NCI-H1694 (cell line): ENCODE measurements around the gene C2orf76.
"Not testable (repeated sequence)": the region's sequence is repeated elsewhere in the genome, so short reads cannot be mapped to it uniquely, and the experiment has no call there.

ENCODE experiments used
- DNase-seq: peaks from one replicate; lab custom pipeline; 2025; lab: John Stamatoyannopoulos, UW

Gene C2orf76

GRCh38 chr2:119377294-119377992 is 10.8 kb upstream of the C2orf76 start:
- no peak for DNase-seq

DNA sequence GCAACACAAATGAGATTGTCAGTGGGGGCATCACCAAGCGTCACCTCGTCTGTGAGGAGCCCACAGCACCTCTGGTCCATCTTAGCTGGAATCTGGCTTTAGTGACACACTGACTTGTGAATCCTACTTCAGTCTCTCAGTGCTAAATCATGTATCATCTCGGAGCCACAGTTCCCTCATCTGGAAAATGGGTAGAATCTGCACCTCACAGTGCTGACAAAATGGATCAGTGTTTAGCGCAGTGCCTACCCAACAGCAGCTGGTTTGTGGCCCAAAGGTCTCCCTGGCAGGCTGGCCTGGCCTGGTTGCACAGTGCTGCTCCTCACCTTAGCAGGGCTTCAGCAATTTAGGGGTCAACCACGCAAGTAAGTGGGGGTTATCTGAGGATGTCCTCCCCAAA is 10.2 kb upstream of the C2orf76 start:
- DNase-seq, result no peak

- DNase-seq, result not testable (repeated sequence)
These were observed 9.8 kb upstream of the C2orf76 start for GRCh38 chr2:119376406-119376805.

GRCh38 chr2:119373907-119374745 is 7.5 kb upstream of the C2orf76 start:
- DNase-seq, result not testable (repeated sequence)

DNA sequence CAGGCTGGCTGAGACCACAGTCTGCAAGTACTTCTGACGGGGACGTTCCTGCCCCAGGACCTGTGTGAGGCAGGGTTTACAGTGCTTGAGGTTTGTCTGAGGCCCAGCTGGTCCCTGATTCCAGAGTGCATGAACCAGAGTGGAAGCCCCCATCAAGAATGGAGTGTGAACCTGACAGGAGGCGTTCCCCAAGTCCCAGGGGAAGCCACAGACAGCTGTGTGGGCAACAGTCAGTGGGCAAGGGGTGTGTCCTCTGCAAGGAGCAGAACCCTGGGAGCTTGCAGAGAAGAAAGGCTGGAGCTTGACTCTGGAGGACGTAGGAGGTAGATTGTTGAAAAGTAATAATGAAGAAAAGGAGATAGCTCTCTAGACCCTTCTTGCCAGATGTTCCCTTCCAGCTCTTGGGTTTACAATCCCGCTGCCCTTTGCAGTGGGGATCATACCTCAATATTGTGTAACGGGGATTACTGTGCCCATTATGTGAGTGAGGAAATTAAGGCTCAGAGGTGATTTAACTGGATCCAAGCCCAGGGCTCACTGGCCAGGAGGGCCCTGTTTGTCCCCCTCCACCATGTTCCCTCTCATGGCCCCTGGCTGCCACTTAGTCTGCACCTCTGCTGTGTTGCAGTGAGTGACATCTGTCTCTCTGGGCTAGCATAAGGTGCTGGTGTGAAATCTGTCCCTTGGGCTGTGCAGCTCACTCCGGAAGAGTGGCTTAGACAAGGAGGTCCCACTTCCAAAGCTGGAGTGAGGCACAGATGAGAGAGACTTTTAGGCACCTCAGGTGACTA is 6.3 kb upstream of the C2orf76 start:
- DNase-seq, result no peak

DNA sequence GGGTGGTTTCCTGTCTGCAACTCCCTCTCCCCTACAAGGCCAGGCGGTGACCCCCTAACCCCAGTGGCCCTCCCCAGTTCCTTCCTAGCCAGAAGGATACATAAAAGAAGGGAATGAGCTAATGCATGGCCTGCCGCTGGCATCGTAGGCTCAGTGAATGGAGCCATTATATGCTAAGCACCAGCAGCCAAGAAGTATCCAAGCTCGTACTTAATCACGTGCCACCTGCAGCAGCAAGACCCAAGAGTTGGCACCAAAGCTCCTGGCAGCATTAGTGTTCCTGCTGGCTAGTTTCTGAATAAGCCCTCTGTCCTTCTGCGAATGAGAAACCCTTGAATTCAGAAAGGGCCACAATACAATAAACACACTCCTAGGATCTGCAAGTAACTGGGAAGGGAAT is 4.5 kb upstream of the C2orf76 start:
- DNase-seq, result no peak

GRCh38 chr2:119369845-119370244 is 3.2 kb upstream of the C2orf76 start:
- DNase-seq, result no peak

DNA sequence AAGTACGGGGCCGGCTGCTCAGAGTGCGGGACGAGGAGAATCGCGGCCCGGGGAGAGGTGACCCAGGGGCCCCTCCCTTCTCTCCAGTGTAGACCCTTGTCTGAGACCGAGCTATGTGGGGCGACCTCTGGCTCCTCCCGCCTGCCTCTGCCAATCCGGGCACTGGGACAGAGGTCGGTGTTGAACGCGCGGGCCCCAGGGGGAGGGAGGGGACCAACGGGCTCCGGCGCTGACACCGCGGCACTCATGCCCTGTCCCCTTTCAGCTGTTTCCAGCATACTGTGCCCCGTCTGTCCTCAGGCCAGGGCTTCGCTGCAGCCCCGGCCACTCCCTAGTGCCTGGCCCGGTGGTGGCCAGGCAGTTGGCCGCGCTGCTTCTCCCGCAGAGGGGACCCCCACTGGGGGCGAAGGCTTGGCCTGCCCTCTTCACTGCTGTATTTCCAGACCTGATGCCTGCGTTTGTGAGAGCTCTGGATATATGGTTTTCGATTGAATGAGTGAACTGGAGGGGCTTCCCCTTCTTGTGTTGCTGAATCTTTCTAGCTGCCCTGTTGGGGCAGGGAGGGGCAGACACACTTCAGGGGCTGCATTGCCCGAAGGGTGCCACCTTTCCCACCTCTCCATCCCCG is 952 bp upstream of the C2orf76 start:
- peak; percentile 11 for DNase-seq

- no peak for DNase-seq
These were observed 429 bp downstream of the C2orf76 start for GRCh38 chr2:119366161-119366648.

- DNase-seq, result no peak
These were observed 1.2 kb downstream of the C2orf76 start for GRCh38 chr2:119365436-119365835.

- DNase-seq, result no peak
These were observed 1.8 kb downstream of the C2orf76 start for GRCh38 chr2:119364798-119365197.

- DNase-seq, result no peak
These were observed 6.1 kb downstream of the C2orf76 start for GRCh38 chr2:119360423-119360966.

- no peak for DNase-seq
These were observed 6.9 kb downstream of the C2orf76 start for GRCh38 chr2:119359774-119360173.

GRCh38 chr2:119354860-119355259 is 11.8 kb downstream of the C2orf76 start:
- no peak for DNase-seq

- peak; percentile 71 for DNase-seq
These were observed 14.3 kb downstream of the C2orf76 start for GRCh38 chr2:119352357-119352756.

DNA sequence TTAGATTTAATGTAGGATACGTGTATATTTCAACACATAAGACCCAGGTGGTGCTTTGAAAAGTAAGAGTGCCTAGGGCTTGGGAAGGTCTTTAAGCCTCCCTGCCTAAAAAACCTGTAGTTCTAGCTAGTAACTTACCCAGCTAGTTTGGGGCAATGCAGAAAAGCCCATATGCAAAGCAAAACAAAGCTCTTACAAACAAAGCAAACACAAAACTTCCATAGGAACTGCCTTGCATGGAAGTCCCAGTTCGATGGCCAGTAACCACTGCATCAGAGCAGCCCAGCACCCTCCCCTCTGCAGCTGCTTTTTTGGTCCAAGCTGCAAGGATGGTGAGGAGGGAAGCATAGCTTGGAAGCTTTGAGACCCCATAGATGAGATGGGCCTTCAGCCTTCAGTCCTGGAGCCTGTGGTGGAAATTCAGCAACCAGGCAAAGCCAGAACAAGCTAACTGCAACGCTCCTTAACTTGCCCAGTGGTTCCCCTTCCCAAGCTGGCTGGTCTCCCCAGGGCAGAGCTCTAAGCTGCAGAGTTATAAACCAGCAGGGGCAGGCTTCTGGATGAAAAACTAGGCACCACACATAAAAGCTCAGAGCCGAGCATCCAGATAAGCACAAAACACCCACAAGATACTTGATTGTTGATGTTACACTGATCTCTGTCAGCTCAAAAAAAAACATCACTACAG is 16.2 kb downstream of the C2orf76 start:
- DNase-seq, result peak; percentile 22

DNA sequence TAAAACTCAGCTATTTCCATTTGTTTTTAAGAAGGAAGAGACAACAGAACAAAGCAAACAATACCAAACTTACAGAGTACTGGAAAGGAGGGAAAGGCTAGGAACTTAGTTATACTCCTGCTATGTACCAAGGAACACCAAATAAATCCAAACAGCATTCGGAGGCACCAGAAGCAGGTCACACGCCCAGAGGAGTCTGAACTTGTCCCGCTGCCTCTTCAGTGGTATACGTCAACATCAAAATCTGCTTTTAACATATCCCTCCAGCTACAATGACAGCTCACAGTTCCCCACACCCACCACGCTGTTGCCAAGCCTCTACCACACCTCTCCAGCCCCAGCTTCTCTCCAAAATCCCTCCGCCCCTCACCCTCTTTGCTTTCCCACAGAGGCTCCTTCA is 17.3 kb downstream of the C2orf76 start:
- peak; percentile 73 for DNase-seq

DNA sequence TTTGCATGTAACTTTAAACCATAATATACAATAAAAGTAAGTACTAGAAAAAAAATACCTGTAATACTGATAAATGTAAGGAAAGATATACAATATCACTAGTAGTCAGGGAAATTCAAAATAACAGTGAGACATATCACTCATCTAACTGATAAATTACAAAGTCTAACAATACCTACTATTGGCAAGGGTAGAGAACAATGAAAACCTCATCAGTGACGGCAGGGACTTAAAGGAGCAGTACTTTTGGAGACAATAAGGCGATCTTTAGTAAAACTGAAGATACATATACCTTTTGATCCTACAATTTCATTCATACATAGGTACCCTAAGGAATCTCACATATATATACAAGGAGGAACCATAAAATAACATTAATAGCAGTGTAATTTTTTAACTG is 24.9 kb downstream of the C2orf76 start:
- no peak for DNase-seq

GRCh38 chr2:119339562-119339923 is 27.1 kb downstream of the C2orf76 start:
- no peak for DNase-seq

DNA sequence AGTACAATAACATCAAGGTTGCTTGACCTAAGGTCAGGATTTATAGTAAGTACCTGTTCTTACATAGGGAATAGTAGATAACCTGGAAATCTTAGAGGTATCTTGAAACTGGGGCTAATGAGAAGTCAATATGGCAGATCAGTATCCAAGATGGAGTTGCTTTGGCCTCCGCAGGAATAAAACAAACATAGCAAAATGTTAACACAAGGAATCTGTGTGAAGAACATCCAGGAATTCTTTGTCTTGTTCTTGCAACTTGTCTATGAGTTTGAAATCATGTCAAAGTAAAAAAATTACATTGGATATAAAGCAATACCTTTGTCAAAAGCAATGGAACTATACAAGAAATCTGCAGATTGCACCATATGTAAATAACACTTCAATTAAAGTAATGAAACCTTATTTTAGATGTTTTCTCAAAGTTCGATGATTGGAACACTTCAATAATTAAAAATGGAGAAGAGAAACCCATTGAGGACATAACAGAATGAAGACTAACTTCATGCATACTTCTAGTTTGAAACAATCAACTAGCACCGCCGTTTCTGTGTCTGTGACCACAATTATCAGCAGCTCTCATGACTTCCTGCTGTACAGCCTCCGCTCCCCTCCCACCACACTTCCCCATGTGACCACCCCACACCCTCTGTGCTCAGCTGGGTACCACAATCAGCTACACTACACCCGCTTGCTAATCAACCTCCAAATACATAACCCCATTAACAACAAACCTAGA is 27.6 kb downstream of the C2orf76 start:
- DNase-seq, result no peak
